GM10248 (cell line): ENCODE data around the gene C16orf74.

Source experiments
- CTCF ChIA-PET: fragments of 300-600 bp; sonication (Branson Sonifier 250); formaldehyde crosslinking; extraction: SDS; loops from one replicate; lab custom pipeline; 2021; ENCODE audit warnings: antibody characterized with exemption; lab: Yijun Ruan, JAX
- POLR2A ChIA-PET: fragments of 350-650 bp; sonication (Branson Sonifier 250); formaldehyde crosslinking; extraction: SDS; loops from one replicate; lab custom pipeline; 2020; ENCODE audit warnings: antibody characterized with exemption; lab: Yijun Ruan, JAX
- DNase-seq: peaks from one replicate; pipeline ENCODE4 v3.0.0; 2012; ENCODE audit errors: extremely low spot score
- TF ChIP-seq, protein P1 (sequence below): IDR thresholded peaks from 2 replicates; pipeline ENCODE4 v1.5.1; 2012; ENCODE audit warnings: mild to moderate bottlenecking, low read depth; ENCODE audit errors: extremely low read depth, missing control alignments, control extremely low read depth

C16orf74 gene

DNA sequence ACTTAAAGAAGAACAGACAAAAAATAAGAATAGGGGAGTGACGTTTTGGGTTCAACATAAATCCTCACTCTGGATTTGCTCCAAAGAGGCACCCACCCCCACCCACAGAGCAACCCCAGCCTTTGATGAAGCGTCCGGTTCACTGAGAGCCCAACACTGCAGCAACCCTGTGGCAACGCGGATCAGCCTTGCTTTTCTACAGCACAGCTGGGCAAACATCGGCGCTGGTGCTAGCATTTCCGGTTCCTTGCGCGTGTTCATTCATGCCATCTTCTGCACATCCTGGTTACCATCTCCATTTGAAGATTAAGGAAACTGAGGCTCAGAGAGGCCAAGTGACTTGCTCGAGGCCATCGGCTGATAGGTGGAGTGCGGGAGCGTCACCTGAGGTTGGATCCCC lies 53.5 kb downstream of the C16orf74 start:
- CTCF ChIA-PET = no interaction called here
- TF ChIP-seq, protein P1, sequence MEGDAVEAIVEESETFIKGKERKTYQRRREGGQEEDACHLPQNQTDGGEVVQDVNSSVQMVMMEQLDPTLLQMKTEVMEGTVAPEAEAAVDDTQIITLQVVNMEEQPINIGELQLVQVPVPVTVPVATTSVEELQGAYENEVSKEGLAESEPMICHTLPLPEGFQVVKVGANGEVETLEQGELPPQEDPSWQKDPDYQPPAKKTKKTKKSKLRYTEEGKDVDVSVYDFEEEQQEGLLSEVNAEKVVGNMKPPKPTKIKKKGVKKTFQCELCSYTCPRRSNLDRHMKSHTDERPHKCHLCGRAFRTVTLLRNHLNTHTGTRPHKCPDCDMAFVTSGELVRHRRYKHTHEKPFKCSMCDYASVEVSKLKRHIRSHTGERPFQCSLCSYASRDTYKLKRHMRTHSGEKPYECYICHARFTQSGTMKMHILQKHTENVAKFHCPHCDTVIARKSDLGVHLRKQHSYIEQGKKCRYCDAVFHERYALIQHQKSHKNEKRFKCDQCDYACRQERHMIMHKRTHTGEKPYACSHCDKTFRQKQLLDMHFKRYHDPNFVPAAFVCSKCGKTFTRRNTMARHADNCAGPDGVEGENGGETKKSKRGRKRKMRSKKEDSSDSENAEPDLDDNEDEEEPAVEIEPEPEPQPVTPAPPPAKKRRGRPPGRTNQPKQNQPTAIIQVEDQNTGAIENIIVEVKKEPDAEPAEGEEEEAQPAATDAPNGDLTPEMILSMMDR = no peak
- DNase-seq = no peak
- POLR2A ChIA-PET = interaction anchor here (0.5 kb wide), 1 partner anchor 412 kb away, joined by 3 read pairs; no protein-coding TSS in a partner anchor

DNA sequence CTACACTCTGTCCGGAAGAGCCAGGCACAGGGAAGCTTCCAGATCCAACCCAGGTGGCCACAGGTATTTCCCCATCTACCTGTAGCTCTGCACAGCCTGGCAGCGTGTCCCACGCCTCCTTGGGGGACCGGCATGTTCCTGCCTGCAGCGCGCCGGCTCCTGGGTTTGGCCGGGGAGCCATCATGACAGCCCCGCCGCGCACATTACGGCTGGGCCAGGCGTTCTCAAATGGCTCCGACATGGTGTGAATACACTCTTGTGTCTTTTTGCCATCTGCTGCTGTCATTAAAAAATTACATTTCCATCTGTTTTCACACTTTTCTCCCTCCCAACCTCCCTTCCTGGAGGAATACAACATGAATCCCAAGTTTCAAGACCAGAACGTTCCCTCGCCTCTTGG lies 54.1 kb downstream of the C16orf74 start:
- ChIA-PET CTCF (interaction anchor here (1.0 to 1.1 kb wide), 2 partner anchors 19 to 21 kb away, joined by 4 to 5 read pairs; no protein-coding TSS in a partner anchor), POLR2A (no interaction called here)
- TF ChIP-seq, protein P1 = no peak
- no peak for DNase-seq

DNA sequence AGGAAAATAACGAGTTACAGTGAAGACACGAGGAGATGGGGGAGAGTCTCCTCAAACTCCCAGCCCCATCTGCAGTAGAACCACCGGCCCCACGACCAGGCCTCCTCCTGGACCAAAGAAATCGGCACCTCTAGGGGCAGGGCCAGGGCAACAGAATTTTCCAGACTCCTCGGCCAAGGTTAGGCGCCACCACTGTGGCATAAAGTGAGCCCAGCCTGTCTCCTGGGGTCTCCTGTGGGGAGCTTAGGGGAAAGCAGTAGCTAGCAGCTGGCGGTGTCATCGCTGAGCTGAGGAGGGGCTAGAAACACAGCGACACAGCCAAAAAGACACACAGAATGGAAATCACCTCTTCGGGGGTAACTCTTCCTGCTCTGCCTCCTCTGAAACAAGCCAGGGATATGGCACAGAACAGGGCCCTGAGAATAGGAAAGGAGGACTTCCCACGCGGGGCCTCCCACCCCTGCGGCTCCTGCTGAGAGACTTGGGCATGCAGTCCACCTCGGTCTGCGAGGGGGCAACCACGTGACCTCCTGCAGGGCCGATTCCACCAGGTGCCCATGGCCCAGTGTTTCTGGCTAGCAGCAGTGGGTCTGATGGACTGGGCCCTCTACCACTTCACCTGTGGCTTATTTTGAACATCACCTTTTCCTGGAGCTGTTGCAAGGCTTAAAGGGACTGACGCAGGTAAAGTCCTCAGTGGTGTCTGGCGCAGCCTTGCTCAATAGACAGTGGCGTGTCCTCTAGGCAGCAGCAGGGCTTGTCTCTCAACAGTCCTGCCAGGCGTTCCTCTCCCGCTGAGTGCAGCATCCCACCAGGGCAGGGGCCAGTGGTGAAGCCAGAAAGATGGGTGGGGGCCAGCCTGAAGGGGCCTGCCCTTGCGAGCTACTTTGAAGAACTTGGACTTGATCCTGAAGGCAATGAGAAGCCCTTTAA lies 55.4 kb downstream of the C16orf74 start:
- TF ChIP-seq, protein P1 = no peak
- no peak for DNase-seq
- POLR2A ChIA-PET = interaction anchor here (0.6 kb wide), 1 partner anchor 11 kb away, joined by 3 read pairs; no protein-coding TSS in a partner anchor
- CTCF ChIA-PET = interaction anchor here (1.0 to 1.1 kb wide), 2 partner anchors 20 to 22 kb away, joined by 4 to 5 read pairs; no protein-coding TSS in a partner anchor

DNA sequence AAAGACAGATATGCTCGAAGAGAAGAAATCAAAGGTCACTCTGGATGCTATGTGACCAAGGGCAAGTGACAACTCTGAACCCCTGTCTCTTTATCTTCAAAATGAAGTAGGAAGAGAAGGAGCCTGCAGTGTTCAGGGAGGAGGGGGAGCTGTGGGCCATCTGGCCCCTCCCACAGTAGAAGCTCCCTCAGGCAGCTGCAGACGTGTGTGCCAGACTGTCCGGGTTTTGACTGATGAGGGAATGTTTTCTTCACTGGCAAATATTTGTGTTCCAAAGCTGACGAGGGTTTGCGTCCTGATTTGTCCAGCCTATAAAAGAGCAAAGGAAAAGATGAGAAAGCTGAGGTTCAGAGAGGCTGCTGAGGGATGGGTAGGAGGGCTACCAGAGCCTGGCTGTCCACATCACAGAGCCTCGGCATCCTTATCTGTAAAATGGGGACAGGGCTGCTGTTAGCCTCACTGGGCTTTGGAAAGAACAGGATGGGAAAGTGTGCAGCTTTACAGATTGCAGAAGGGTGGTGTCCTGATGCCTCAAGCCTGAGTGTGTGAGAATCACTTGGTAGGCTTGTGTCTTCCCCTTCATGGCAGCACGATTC lies 60.3 kb downstream of the C16orf74 start:
- no peak for DNase-seq
- ChIA-PET CTCF (interaction anchor here (1.5 to 2.7 kb wide), 5 partner anchors 15 to 74 kb away, joined by 4 to 14 read pairs (median 10); no protein-coding TSS in a partner anchor), POLR2A (no interaction called here)
- TF ChIP-seq, protein P1 = no peak

DNA sequence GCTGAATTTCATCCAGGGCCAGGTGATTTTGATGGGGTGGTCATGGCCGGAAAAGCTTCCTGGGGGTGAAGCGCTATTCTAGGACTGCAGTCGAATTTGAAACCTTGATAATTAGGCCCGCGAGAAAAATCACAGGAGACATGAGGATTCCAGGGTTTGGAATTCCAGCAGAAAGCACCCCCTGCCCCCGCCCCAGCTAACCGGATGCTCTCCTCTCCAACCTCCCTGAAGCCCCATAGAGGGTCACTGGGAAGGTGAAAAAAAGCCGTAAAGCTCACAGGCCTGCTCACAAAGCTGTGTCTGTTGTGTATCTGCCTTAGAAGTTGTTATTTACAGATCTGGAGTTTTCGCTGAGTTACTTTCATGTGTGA lies 61.0 kb downstream of the C16orf74 start:
- CTCF ChIA-PET = interaction anchor here (1.4 to 2.7 kb wide), 7 partner anchors 13 to 74 kb away, joined by 3 to 14 read pairs (median 4); no protein-coding TSS in a partner anchor
- no peak for DNase-seq
- TF ChIP-seq, protein P1 = no peak
- POLR2A ChIA-PET = no interaction called here

DNA sequence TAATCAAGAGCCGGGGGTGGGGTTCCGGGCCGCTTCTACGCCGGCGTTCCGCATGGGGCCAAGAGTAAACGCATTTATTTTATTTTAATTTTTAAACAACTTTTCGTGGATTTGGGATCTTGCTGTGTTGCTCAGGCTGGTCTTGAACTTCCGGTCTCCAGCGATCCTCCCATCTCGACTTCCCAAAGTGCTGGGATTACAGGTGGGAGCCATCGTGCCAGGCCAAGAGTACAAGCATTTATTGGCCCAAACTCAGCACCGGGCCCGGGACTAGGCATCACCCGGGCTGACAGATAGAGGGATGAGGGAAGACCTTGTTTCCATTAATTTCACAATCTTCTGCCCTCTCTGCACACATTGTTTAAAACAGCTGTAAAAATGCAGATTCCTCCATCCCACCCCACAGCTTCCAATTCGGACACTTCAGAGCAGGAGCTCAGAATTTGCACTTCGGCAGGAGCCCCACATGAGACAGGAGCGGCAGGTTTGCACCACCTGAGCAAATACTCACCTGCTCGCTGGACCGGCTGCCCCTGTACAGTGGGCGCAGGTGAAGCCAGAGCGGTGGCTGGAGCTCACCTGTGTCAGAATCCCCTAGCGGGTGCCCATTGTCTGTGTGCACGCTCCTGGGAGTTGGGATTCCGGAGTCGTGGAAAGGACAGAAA lies 61.5 kb downstream of the C16orf74 start:
- CTCF ChIA-PET = interaction anchor here (1.4 to 2.7 kb wide), 8 partner anchors 14 to 79 kb away, joined by 3 to 14 read pairs (median 4); no protein-coding TSS in a partner anchor
- POLR2A ChIA-PET = no interaction called here
- TF ChIP-seq, protein P1 = no peak
- no peak for DNase-seq
